PC-9 (cell line): ENCODE results near the gene LEP.

ENCODE experiments used
- CTCF ChIP-seq: fragments of 200-600 bp; sonication (generic); conservative IDR thresholded peaks from 2 replicates; pipeline ENCODE4 v1.6.1; 2017; ENCODE audit warnings: mixed run types, antibody characterized with exemption, mild to moderate bottlenecking, moderate library complexity
- EZH2 ChIP-seq: fragments of 200-600 bp; sonication (generic); IDR thresholded peaks from 2 replicates; pipeline ENCODE4 v1.8.0; 2017; ENCODE audit warnings: antibody characterized with exemption, low read depth

- TF ChIP-seq EZH2 (no peak), CTCF (no peak)
Measured at GRCh38 chr7:128206017-128206746, 34.9 kb upstream of the LEP start.
